LoVo (cell line): Measurements from ENCODE around the gene TMED1.

Experiments
- DNase-seq: peaks from one replicate; pipeline ENCODE4 v3.0.0-alpha.2; 2016; ENCODE audit warnings: low spot score

Gene TMED1

GRCh38 chr19:10831987-10832938, 3.7 kb downstream of the TMED1 start:
- DNase-seq: no peak

DNA sequence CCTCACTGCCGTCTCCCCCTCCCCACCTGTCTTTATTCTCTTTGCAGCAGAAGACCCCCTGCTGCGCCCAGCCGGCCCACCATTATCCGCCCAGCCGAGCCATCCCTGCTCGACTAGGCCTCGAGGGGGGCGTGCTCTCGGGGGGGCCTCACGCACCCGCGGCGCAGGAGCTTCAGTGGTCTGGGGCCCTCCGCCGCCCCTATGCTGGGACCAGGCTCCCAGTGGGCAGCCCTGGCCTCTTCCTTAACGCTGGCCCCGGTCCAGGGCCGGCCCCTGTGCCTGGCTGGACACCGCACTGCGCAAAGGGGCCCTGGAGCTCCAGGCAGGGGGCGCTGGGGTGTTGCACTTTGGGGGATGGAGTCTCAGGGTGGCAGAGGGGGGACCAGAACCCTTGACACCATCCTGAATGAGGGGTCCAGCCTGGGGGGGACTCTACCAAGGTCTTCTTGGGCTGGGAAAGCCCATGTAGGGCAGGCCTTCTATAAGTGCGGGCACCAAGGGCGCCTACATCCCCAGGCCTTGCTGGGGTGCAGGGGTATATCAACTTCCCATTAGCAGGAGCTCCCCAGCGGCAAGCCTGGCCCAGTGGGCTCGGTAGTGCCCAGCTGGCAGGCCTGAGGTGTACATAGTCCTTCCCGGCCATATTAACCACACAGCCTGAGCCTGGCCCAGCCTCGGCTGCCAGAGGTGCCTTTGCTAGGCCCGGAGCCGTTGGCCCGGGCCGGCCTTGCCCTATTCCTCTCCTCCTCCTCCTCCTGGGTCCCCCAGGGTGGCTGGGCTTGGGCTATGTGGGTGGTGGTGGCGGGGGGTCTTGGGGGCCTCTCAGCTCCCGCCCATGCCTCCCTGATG, 4.9 kb downstream of the TMED1 start:
- DNase-seq: no peak

DNA sequence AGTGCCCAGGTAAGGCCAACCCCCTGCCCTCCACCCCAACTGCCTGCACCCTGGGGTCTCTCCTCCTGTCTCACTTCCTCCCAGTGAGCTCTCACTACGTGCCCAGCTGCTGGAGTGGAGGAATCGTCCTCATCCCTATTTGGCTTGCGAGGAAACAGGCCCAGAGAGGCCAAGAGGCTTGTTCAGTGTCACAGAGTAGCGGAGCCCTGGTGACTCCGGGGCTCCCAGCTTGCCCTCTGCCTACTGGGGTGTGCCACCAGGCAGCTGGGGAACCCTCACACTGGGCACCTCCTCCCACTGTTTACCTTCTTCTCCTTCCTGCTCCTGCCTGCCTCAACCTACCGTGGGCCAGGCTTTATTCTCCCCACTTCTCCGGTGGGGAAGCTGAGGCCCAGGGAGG, 5.6 kb downstream of the TMED1 start:
- DNase-seq: no peak

- no peak for DNase-seq
These were observed 6.0 kb downstream of the TMED1 start for GRCh38 chr19:10829967-10830366.

DNA sequence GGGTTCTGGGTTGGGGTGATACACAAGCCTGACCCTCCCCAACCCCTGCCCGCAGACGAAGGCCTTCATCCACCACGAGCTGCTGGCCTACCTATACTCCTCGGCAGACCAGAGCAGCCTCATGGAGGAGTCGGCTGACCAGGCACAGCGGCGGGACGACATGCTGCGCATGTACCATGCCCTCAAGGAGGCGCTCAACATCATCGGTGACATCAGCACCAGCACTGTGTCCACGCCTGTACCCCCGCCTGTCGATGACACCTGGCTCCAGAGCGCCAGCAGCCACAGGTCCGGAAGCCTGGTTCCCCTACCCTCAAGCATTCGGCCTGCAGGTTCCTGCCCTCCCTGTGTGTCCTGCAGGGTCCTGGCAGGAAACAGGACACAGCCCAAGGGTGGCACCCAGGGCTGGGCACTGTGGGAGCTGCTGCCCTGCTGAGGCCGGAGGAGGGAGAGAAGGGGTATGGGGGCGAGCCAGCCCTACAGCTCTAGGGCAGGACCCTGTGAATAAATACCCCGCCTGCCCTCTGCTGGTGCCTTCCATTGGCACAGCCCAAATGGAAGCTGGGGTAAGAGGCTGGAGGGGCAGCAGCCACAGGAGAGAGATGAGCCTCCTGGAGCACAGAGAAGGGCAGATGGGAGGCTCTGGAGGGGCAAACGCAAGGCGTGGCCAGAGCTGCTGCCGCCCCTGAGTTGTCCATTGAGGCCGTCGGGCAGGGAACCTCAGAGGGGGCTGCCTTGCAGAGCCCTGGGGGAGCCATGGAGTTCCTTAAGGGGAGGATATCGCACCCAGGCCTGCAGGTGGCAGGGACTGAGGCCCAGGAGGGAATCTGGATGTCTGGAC, 6.8 kb downstream of the TMED1 start:
- no peak for DNase-seq

DNA sequence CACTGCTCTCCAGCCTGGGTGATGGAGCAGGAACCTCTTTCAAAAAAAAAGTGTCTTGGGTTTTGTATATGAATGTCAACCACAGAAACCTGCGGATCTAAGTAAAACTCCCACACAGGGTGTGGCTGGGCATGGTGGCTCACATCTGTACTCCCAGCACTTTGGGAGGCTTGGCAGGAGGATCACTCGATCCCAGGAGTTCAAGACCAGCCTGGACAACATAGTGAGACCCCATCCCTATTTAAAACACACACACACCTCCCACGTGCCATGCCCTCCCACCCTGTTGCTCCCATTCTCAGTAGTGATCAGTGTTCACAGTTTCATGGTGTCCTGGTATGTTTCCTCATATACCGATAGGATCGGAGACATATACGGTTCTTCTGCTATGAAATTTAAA, 9.2 kb downstream of the TMED1 start:
- no peak for DNase-seq

- DNase-seq: no peak
These were observed 9.8 kb downstream of the TMED1 start for GRCh38 chr19:10826231-10826630.

DNA sequence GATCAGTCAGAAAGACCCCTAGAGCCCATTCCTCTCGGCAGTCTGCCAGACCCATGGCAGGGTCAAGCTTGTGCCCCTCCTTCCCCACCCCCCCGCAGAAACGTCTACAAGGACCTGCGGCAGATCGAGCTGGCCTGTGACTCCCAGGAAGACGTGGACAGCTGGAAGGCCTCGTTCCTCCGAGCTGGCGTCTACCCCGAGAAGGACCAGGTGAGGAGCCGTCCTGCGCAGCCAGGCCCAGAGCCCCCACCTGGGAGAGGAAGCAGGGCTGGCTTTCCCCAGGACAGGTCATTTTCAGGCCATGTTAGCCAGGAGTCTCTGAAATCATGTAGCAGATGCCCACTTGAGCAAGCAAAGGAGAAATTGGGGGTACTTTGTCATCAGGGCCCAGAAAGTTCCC, 12.3 kb downstream of the TMED1 start:
- DNase-seq: no peak

DNA sequence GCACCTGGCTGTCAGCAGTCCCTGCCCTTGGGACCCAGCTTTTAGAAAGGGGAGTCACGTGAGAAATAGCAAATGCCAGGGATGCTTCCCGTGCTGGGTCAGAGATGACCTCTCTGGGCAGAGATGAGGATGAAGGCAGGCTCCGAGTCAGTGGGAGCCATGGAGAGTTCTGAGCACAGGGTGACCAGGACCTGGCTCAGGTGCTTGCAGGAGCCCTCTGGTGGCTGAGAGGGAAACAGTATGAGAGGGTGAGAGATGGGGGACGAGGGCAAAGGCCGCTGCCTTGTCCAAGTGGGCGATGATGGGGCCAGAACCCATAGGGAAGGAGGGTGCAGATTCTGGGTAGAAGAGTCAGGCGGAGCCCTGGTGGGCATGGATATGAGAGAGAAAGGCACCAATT, 15.8 kb downstream of the TMED1 start:
- DNase-seq: peak; percentile 5

DNA sequence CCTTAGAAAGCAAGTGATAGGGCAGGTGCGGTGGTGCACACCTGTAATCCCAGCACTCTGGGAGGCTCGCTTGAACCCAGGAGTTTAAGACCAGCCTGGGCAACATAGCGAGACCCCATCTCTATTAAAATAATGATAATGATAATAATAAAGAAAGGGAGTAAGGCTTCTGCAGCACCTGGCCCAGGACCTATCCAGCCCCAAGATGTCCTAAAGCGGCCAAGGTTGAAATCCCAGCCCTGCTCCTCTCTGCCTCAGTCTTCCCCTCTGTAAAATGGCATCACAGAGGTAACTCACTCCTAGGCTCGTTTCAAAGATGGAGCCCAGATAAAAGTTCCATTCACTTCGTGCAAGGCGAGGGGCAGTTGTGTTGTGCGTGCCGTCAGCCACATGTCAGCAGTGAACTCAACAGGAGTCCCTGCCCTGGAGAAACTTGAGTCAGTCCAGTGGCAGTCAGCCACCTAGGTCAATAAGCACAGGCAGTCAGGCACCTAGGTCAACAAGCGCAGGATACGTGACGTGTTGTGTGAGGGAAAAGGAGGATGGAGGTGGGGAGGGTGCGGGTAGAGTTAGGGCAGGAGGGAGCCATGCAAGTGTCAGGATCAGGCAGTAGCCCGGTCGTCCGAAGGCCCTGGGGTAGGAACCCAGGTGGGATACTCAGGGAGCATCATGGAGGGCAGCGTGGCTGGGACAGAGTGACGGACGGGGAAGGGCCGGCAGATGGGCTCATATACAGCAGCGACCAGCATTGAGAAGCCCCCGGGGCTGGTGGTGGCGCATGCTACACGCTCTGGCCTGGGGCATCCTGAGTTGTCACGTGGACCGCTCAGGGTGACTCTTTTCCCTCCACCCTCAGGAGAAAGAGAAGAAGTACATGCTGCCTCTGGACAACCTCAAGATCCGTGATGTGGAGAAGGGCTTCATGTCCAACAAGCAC, 16.6 kb downstream of the TMED1 start:
- DNase-seq: no peak

GRCh38 chr19:10818301-10819123, 17.5 kb downstream of the TMED1 start:
- DNase-seq: no peak

DNA sequence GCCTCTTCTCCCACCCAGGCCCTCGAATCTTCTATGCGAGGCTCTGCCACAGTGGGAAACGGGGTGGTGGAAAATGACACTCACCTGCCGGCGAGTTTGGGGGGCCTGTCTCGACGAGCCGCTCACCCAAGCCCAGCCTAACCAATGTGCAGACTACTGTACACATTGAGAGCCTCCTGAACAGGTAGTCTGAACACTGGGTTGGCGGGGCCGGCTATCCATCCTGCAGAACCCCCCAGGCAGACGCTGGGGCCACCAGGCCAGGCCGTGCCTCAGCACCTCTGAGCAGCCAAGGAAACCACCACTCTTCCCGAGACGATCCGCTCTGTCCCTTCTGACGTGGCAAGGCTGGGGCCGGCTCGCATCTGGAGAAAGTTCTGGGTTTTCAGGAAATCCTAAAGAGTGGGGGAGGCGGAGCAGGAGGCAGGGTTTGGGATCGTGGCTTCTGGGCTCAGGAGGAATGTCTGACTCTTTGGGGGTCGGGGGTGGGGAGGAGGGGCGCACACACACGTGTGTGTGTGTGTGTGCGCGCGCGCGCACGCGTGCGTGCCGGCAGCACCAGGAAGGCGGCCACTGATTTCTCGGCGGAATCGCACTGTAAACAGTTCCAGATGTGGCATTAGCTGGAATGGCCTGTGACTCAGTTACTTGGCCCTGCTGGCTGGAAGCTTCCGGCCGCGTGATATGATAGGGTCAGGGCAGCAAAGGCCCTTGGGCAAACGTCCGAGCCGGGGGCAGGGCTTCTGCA, 18.5 kb downstream of the TMED1 start:
- DNase-seq: no peak

- DNase-seq: no peak
These were observed 19.3 kb downstream of the TMED1 start for GRCh38 chr19:10816691-10817090.

GRCh38 chr19:10815969-10816644, 19.9 kb downstream of the TMED1 start:
- no peak for DNase-seq

DNA sequence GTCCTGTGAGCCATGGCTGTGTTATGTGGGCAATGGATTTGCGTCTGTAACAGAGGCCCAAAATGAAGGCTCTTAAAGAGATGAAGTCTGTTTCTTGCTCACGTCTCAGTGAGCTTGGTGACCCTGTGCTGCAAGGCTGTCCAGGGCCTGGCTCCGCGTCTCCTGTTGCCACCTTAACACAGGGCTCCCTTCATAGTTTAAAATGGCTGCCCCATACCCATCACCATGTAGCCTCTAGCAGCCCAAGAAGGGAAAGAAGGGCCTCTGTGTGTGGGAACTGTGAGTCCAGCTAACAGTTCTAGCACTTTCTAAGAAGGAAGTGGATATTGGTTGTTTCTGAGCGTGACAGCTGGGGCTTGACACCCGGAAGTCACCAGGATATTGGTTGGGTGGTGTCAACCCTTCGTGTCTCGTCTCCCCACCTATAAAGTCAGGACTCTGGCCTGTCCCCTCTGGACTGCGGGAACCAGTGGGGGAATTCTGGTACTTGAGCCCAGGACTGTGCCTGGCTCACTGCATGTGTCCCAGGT, 20.9 kb downstream of the TMED1 start:
- DNase-seq: no peak

GRCh38 chr19:10812902-10813404, 23.1 kb downstream of the TMED1 start:
- DNase-seq: no peak

- no peak for DNase-seq
These were observed 23.8 kb downstream of the TMED1 start for GRCh38 chr19:10812196-10812595.

- DNase-seq: no peak
These were observed 24.5 kb downstream of the TMED1 start for GRCh38 chr19:10811391-10812111.
